Mesendoderm (in vitro differentiated cells): ENCODE measurements around the gene POGLUT3.

ENCODE experiments used
- DNase-seq: peaks from one replicate; pipeline ENCODE4 v3.0.0; 2013
- H2AK5ac ChIP-seq: 2 replicates; pipeline ENCODE4 v1.6.1; 2013; ENCODE audit warnings: low read length, inconsistent platforms
- H2BK120ac ChIP-seq: 2 replicates; pipeline ENCODE4 v1.6.1; 2013; ENCODE audit warnings: low read depth, mild to moderate bottlenecking, low read length, moderate library complexity, mixed read lengths
- H2BK15ac ChIP-seq: replicated peaks from 2 replicates; pipeline ENCODE4 v1.6.1; 2013; ENCODE audit warnings: low read depth, mild to moderate bottlenecking, moderate library complexity
- H2BK5ac ChIP-seq: 2 replicates; pipeline ENCODE4 v1.6.1; 2013; ENCODE audit warnings: low read length, inconsistent platforms
- H3K18ac ChIP-seq: 2 replicates; pipeline ENCODE4 v1.6.1; 2013; ENCODE audit warnings: mild to moderate bottlenecking, low read length, mixed read lengths
- H3K23ac ChIP-seq: one replicate; pipeline ENCODE4 v1.6.1; 2013; ENCODE audit warnings: low read length
- H3K27ac ChIP-seq: 2 replicates; pipeline ENCODE4 v1.5.1; 2013; ENCODE audit warnings: low read depth, mild to moderate bottlenecking, inconsistent platforms, low read length, moderate library complexity
- H3K27me3 ChIP-seq: 2 replicates; pipeline ENCODE4 v1.6.1; 2013; ENCODE audit warnings: low read length, control low read depth, mild to moderate bottlenecking, inconsistent platforms; ENCODE audit not compliant: insufficient read depth, poor library complexity
- H3K36me3 ChIP-seq: 2 replicates; pipeline ENCODE4 v1.6.1; 2013; ENCODE audit warnings: low read length, inconsistent platforms; ENCODE audit not compliant: control insufficient read depth, insufficient read depth
- H3K4ac ChIP-seq: one replicate; pipeline ENCODE4 v1.6.1; 2013; ENCODE audit warnings: low read depth, mild to moderate bottlenecking, low read length, moderate library complexity
- H3K4me1 ChIP-seq: 2 replicates; pipeline ENCODE4 v1.6.1; 2013; ENCODE audit warnings: low read depth, low read length, inconsistent platforms; ENCODE audit not compliant: control insufficient read depth
- H3K4me2 ChIP-seq: 2 replicates; pipeline ENCODE4 v1.6.1; 2013; ENCODE audit warnings: low read length
- H3K4me3 ChIP-seq: 2 replicates; pipeline ENCODE4 v1.5.1; 2013; ENCODE audit warnings: mild to moderate bottlenecking, low read length
- H3K56ac ChIP-seq: one replicate; pipeline ENCODE4 v1.6.1; 2013; ENCODE audit warnings: low read length
- H3K79me1 ChIP-seq: 2 replicates; pipeline ENCODE4 v1.6.1; 2013; ENCODE audit warnings: low read length, inconsistent platforms
- H3K79me2 ChIP-seq: 2 replicates; pipeline ENCODE4 v1.6.1; 2013; ENCODE audit warnings: mild to moderate bottlenecking, low read length; ENCODE audit not compliant: control insufficient read depth, insufficient read depth
- H3K9ac ChIP-seq: 2 replicates; pipeline ENCODE4 v1.6.1; 2013; ENCODE audit warnings: low read length, inconsistent platforms
- H4K5ac ChIP-seq: one replicate; pipeline ENCODE4 v1.6.1; 2013; ENCODE audit warnings: low read length
- H4K8ac ChIP-seq: one replicate; pipeline ENCODE4 v1.6.1; 2013; ENCODE audit warnings: low read depth, mild to moderate bottlenecking, control low read depth, low read length, moderate library complexity
- WGBS: extraction: QIAGEN DNeasy Blood & Tissue Kit; methylation state at CpG from one replicate; pipeline ENCODE4 v1.1.7; 2013; ENCODE audit warnings: low lambda C conversion rate, missing lambda C conversion rate; ENCODE audit not compliant: insufficient coverage; ENCODE audit errors: extremely low coverage; 5-methylcytosine and 5-hydroxymethylcytosine counted together

Gene POGLUT3

DNA sequence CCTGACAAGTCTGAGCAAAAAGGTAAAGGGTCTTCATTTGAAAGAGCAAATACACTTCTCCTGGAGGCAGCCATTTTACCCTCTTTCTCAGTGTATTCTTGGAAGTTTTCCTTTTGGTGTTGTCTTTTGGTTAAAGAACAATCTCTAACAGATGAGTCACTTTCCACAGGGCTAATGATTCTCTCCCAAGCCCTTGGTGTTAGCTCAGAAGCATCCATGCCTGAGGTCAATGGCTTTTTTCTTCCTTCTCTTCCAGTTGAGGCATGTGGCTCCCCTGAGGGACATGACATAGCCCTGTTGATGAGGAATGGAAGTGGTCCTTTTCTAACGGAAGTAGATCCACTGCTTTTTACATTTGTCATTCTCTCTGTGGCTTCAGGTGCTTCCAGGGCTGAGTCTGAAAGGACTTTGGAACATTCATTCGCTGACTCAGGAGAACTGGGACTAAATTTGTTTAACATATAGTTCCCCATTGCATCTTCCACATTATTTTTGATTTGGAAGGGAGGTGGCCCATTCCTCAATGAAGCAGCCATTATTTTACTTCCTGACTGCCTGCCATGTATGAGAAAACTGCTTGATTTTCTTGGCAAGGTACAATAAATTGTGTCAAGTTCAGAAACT is 13.8 kb upstream of the POGLUT3 start:
- no peak overlapping the region for H4K8ac ChIP-seq
- H3K4me3 ChIP-seq, result no peak overlapping the region
- no peak overlapping the region for H3K4ac ChIP-seq
- H3K27ac ChIP-seq, result no peak overlapping the region
- no peak overlapping the region for H2BK120ac ChIP-seq
- no peak overlapping the region for H3K4me2 ChIP-seq
- no peak overlapping the region for H2BK15ac ChIP-seq
- H2AK5ac ChIP-seq, result no peak overlapping the region
- no peak overlapping the region for H2BK5ac ChIP-seq
- H3K18ac ChIP-seq, result no peak overlapping the region
- no peaks in the 10 kb centered on the region for H3K27me3 ChIP-seq
- no peak for DNase-seq
- no CpG with 5 or more reads among the region's 2 CpGs for WGBS
- no peaks in the 10 kb centered on the region for H3K4me1 ChIP-seq
- no peaks in the 10 kb centered on the region for H3K79me1 ChIP-seq
- no peak overlapping the region for H4K5ac ChIP-seq
- no peaks in the 10 kb centered on the region for H3K79me2 ChIP-seq
- H3K36me3 ChIP-seq, result no peaks in the 10 kb centered on the region
- H3K56ac ChIP-seq, result no peak overlapping the region
- H3K23ac ChIP-seq, result no peak overlapping the region
- H3K9ac ChIP-seq, result no peak overlapping the region

DNA sequence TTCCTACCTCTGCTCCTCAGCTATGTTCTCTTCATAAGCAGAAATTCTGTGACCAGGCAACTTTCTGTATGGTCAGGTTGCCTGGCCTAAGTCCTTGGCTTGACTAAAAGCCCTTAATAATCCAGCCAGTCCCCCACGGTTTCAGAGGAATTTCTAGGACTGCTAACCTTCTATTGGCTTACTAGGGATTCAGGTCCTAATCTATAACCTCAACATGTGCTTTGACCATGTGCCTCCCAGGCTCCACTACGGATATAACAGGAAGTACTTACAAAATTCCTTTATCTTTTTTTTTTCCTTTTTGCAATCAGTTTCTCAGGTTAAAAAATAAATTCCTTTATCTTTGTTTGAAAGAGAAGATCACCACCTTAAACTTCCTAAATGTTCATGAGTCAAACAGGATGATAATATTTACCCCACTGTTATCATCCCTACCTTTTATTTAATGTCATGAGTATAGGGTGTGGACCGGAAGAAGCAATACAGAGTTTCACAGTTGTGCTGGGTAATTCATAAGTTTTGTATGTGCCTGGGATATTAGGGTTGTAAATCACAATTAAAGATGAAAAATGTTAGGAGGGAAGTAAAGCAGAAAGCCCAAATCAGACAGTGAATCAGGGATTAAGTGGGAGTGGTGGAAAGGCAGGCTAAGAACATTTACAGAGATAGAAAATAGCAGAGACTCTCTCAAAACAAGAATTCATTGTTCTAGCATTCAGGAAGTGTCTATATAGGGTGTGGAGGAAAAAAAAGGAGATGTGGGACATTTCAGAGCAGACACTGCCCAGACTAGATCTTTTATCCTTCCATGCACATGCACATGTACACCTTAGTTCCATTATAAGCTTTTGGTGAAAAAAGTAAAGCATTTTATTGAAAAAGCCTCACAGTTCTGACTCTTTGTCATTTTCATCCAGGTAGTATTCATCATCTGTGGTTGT is 10.7 kb upstream of the POGLUT3 start:
- Histone ChIP-seq H4K8ac (no peak overlapping the region), H3K4me1 (no peaks in the 10 kb centered on the region), H2AK5ac (no peak overlapping the region), H2BK120ac (no peak overlapping the region), H2BK5ac (no peak overlapping the region), H3K27me3 (no peaks in the 10 kb centered on the region), H3K79me2 (no peaks in the 10 kb centered on the region), H3K36me3 (no peaks in the 10 kb centered on the region), H3K56ac (no peak overlapping the region), H3K18ac (no peak overlapping the region), H4K5ac (no peak overlapping the region), H3K4ac (no peak overlapping the region), H3K4me2 (no peak overlapping the region), H3K4me3 (no peak overlapping the region), H3K79me1 (no peaks in the 10 kb centered on the region), H3K27ac (no peak overlapping the region), H2BK15ac (no peak overlapping the region), H3K23ac (no peak overlapping the region), H3K9ac (no peak overlapping the region)
- DNase-seq, result no peak
- WGBS, result no CpG with 5 or more reads among the region's 3 CpGs

DNA sequence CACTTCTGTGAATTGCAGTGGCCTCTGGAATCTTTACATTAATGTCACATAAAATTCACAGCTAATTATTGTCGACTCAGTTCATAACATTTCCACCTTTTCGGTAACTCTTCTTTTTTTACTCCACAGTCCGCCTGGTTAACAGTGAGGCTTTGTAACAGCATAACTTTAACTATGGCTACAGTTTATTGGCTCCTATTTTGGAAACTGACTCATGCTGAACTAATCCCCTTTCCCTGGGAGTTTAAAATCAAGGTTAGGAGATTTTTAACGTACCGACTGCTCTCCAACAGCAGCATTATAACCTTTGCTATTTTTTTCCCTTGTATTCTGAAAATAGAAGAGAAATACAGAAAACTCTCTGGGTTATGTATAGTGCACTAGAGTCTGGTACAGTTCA is 3.2 kb upstream of the POGLUT3 start:
- H4K8ac ChIP-seq, result no peak overlapping the region
- no peaks in the 10 kb centered on the region for H3K79me2 ChIP-seq
- H3K4me1 ChIP-seq, result peaks cover 4% of the 10 kb centered on the region
- H3K4me2 ChIP-seq, result no peak overlapping the region
- H3K4ac ChIP-seq, result no peak overlapping the region
- no CpG with 5 or more reads among the region's 5 CpGs for WGBS
- no peak overlapping the region for H2BK120ac ChIP-seq
- no peak overlapping the region for H3K18ac ChIP-seq
- no peak overlapping the region for H2BK5ac ChIP-seq
- no peak overlapping the region for H3K23ac ChIP-seq
- no peak overlapping the region for H2BK15ac ChIP-seq
- no peak overlapping the region for H3K56ac ChIP-seq
- H3K79me1 ChIP-seq, result no peaks in the 10 kb centered on the region
- DNase-seq, result no peak
- H3K36me3 ChIP-seq, result no peaks in the 10 kb centered on the region
- no peak overlapping the region for H4K5ac ChIP-seq
- H3K4me3 ChIP-seq, result no peak overlapping the region
- no peak overlapping the region for H2AK5ac ChIP-seq
- H3K27ac ChIP-seq, result no peak overlapping the region
- no peak overlapping the region for H3K9ac ChIP-seq
- H3K27me3 ChIP-seq, result no peaks in the 10 kb centered on the region

DNA sequence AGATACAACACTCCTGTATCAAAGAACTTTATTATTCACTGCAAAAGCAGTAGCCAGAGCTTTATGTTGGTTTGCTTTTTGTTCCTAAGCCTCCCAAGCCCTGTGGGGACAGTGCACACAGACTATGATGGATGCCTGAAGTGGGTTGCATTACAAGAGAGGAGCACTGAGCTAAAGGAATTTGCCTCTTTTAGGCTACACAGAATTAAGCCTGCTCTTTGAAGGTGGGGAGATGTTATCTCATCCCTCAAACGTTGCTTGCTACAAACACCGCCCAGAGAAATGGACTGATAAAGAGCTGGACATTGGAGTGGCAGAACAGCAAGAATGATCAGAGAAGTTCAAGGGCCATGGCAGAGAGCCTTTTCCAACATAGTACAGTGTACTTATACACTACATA is 2.5 kb upstream of the POGLUT3 start:
- no CpG with 5 or more reads among the region's 2 CpGs for WGBS
- no peak overlapping the region for H2BK120ac ChIP-seq
- no peaks in the 10 kb centered on the region for H3K27me3 ChIP-seq
- H3K9ac ChIP-seq, result no peak overlapping the region
- no peak overlapping the region for H2BK15ac ChIP-seq
- H3K56ac ChIP-seq, result no peak overlapping the region
- H3K23ac ChIP-seq, result no peak overlapping the region
- H4K8ac ChIP-seq, result no peak overlapping the region
- H4K5ac ChIP-seq, result no peak overlapping the region
- H3K79me2 ChIP-seq, result no peaks in the 10 kb centered on the region
- H3K18ac ChIP-seq, result no peak overlapping the region
- no peak overlapping the region for H3K4me3 ChIP-seq
- H3K4ac ChIP-seq, result no peak overlapping the region
- H3K36me3 ChIP-seq, result no peaks in the 10 kb centered on the region
- no peak overlapping the region for H2AK5ac ChIP-seq
- H2BK5ac ChIP-seq, result no peak overlapping the region
- no peaks in the 10 kb centered on the region for H3K79me1 ChIP-seq
- H3K4me1 ChIP-seq, result peaks cover 4% of the 10 kb centered on the region
- peak; percentile 16 for DNase-seq
- H3K27ac ChIP-seq, result no peak overlapping the region
- no peak overlapping the region for H3K4me2 ChIP-seq

DNA sequence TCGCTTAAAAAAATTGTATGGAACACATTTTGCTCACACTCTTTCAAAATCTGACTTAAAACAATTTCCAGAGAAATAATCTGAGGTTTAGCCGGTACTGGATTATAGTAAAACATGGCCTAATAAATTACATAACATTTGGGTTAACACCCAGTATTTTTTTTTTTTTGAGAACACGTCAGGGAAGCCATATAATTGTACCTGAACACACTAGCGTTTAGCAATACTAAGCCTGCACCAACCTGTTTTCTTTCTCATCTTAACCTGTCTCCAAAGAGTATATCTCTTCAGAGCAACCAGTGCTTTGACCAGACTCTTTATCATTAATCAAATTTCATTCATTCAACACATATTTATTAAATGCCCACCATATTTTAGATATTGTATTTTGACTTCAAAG is 2.0 kb upstream of the POGLUT3 start:
- Histone ChIP-seq H3K79me2 (no peaks in the 10 kb centered on the region), H4K5ac (no peak overlapping the region), H3K27me3 (no peaks in the 10 kb centered on the region), H3K27ac (no peak overlapping the region), H3K4me3 (no peak overlapping the region), H3K36me3 (no peaks in the 10 kb centered on the region), H2BK5ac (no peak overlapping the region), H2AK5ac (no peak overlapping the region), H4K8ac (no peak overlapping the region), H3K79me1 (no peaks in the 10 kb centered on the region), H2BK15ac (no peak overlapping the region), H3K56ac (no peak overlapping the region), H3K4me1 (peaks cover 4% of the 10 kb centered on the region), H2BK120ac (no peak overlapping the region), H3K23ac (no peak overlapping the region), H3K18ac (no peak overlapping the region), H3K9ac (no peak overlapping the region), H3K4ac (no peak overlapping the region), H3K4me2 (no peak overlapping the region)
- WGBS, result no CpG with 5 or more reads among the region's 4 CpGs
- DNase-seq, result no peak
